H9 (cell line): ENCODE data around the gene SLC24A1. TPM values are rescaled to one million over a fixed set of nuclear protein-coding genes. Genes with fewer than 3 reads are reported as not detected.

Experiments used
- DNase-seq: peaks from one replicate; pipeline ENCODE4 v3.0.0-alpha.2; 2017
- H2AFZ ChIP-seq: one replicate; pipeline ENCODE4 v1.6.1; 2013; ENCODE audit warnings: mild to moderate bottlenecking, low read length, control low read depth, moderate library complexity
- H2AK5ac ChIP-seq: 2 replicates; pipeline ENCODE4 v1.6.1; 2013; ENCODE audit warnings: low read length, control low read depth, mixed read lengths; ENCODE audit not compliant: insufficient read length
- H2BK120ac ChIP-seq: one replicate; pipeline ENCODE4 v1.6.1; 2013; ENCODE audit warnings: low read depth, mild to moderate bottlenecking, low read length, control low read depth, inconsistent platforms; ENCODE audit not compliant: poor library complexity, severe bottlenecking
- H2BK12ac ChIP-seq: 2 replicates; pipeline ENCODE4 v1.6.1; 2013; ENCODE audit warnings: low read length, control low read depth, mixed read lengths, low read depth; ENCODE audit not compliant: insufficient read length
- H2BK15ac ChIP-seq: 2 replicates; pipeline ENCODE4 v1.6.1; 2013; ENCODE audit warnings: low read depth, low read length, control low read depth
- H2BK20ac ChIP-seq: one replicate; pipeline ENCODE4 v1.6.1; 2013; ENCODE audit warnings: low read depth, mild to moderate bottlenecking, low read length, control low read depth, inconsistent platforms; ENCODE audit not compliant: poor library complexity, severe bottlenecking
- H2BK5ac ChIP-seq: 2 replicates; pipeline ENCODE4 v1.6.1; 2013; ENCODE audit warnings: low read length, control low read depth, mixed read lengths; ENCODE audit not compliant: insufficient read length
- H3K14ac ChIP-seq: 2 replicates; pipeline ENCODE4 v1.6.1; 2013; ENCODE audit warnings: low read length, control low read depth; ENCODE audit not compliant: insufficient read depth
- H3K18ac ChIP-seq: 2 replicates; pipeline ENCODE4 v1.6.1; 2013; ENCODE audit warnings: low read depth, mild to moderate bottlenecking, mixed read lengths, low read length, control low read depth; ENCODE audit not compliant: insufficient read length
- H3K23ac ChIP-seq: 2 replicates; pipeline ENCODE4 v1.6.1; 2013; ENCODE audit warnings: low read length, control low read depth, mixed read lengths, low read depth; ENCODE audit not compliant: insufficient read length
- H3K23me2 ChIP-seq: 2 replicates; pipeline ENCODE4 v1.6.1; 2013; ENCODE audit warnings: low read depth, mild to moderate bottlenecking, mixed read lengths, low read length, control low read depth; ENCODE audit not compliant: insufficient read length, poor library complexity, severe bottlenecking
- H3K27ac ChIP-seq: 2 replicates; pipeline ENCODE4 v1.5.1; 2013; ENCODE audit warnings: low read length, control low read depth, mixed read lengths, low read depth; ENCODE audit not compliant: insufficient read length
- H3K27me3 ChIP-seq: 2 replicates; pipeline ENCODE4 v1.6.1; 2013; ENCODE audit warnings: low read length, control low read depth, inconsistent platforms; ENCODE audit not compliant: insufficient read depth
- H3K4ac ChIP-seq: 2 replicates; pipeline ENCODE4 v1.6.1; 2013; ENCODE audit warnings: low read depth, mild to moderate bottlenecking, control low read depth, inconsistent platforms, low read length, moderate library complexity
- H3K4me1 ChIP-seq: 2 replicates; pipeline ENCODE4 v1.6.1; 2013; ENCODE audit warnings: low read length, control low read depth, inconsistent platforms; ENCODE audit not compliant: insufficient read depth
- H3K4me2 ChIP-seq: 2 replicates; pipeline ENCODE4 v1.6.1; 2013; ENCODE audit warnings: low read length, control low read depth, mixed read lengths; ENCODE audit not compliant: insufficient read length, insufficient read depth
- H3K56ac ChIP-seq: 2 replicates; pipeline ENCODE4 v1.6.1; 2013; ENCODE audit warnings: low read depth, mild to moderate bottlenecking, mixed read lengths, low read length, control low read depth; ENCODE audit not compliant: insufficient read length
- H3K79me1 ChIP-seq: 2 replicates; pipeline ENCODE4 v1.6.1; 2013; ENCODE audit warnings: low read depth, mild to moderate bottlenecking, moderate library complexity, low read length, control low read depth, inconsistent platforms; ENCODE audit not compliant: insufficient read depth, poor library complexity, severe bottlenecking
- H3K79me2 ChIP-seq: 2 replicates; pipeline ENCODE4 v1.6.1; 2013; ENCODE audit warnings: low read length, control low read depth, inconsistent platforms; ENCODE audit not compliant: insufficient read depth
- H3K9ac ChIP-seq: 2 replicates; pipeline ENCODE4 v1.6.1; 2013; ENCODE audit warnings: low read length, control low read depth, mixed read lengths; ENCODE audit not compliant: insufficient read length; ENCODE audit errors: extremely low read depth
- H3K9me3 ChIP-seq: one replicate; pipeline ENCODE4 v1.6.1; 2013; ENCODE audit warnings: low read depth, low read length, inconsistent platforms; ENCODE audit not compliant: control insufficient read depth
- H3T11ph ChIP-seq: one replicate; pipeline ENCODE4 v1.6.1; 2013; ENCODE audit warnings: mild to moderate bottlenecking, low read length, control low read depth, inconsistent platforms
- H4K20me1 ChIP-seq: one replicate; pipeline ENCODE4 v1.6.1; 2013; ENCODE audit not compliant: control insufficient read depth, insufficient read length, insufficient read depth
- H4K5ac ChIP-seq: 2 replicates; pipeline ENCODE4 v1.6.1; 2013; ENCODE audit warnings: low read depth, mild to moderate bottlenecking, mixed read lengths, low read length, control low read depth; ENCODE audit not compliant: insufficient read length
- H4K8ac ChIP-seq: replicated peaks from 2 replicates; pipeline ENCODE4 v1.6.1; 2013; ENCODE audit warnings: low read length, control low read depth, mixed read lengths, low read depth; ENCODE audit not compliant: insufficient read length
- H4K91ac ChIP-seq: 2 replicates; pipeline ENCODE4 v1.6.1; 2013; ENCODE audit warnings: low read depth, mild to moderate bottlenecking, moderate library complexity, mixed read lengths, low read length, control low read depth; ENCODE audit not compliant: insufficient read length
- H3K27ac Mint-ChIP-seq, 3 experiments: 2 replicates in 2 of 3; 3 replicates in 1 of 3; pipeline ENCODE4 v1.8.0; 2020 to 2021; ENCODE audit warnings: mixed read lengths in 3 of 3, mild to moderate bottlenecking in 1 of 3, moderate library complexity in 1 of 3
- H3K27me3 Mint-ChIP-seq: 2 replicates; pipeline ENCODE4 v1.8.0; 2021; ENCODE audit warnings: low read depth, mild to moderate bottlenecking, moderate library complexity, mixed read lengths
- H3K36me3 Mint-ChIP-seq, 3 experiments: 2 replicates in 2 of 3; 3 replicates in 1 of 3; pipeline ENCODE4 v1.8.0; 2020 to 2021; ENCODE audit warnings: low read depth in 3 of 3, mixed read lengths in 3 of 3; ENCODE audit not compliant: insufficient read depth in 1 of 3
- H3K4me1 Mint-ChIP-seq, 2 experiments: 2 replicates each; pipeline ENCODE4 v1.8.0; 2020; ENCODE audit warnings: mixed read lengths in 2 of 2
- H3K4me3 Mint-ChIP-seq, 2 experiments: 2 replicates in 1 of 2; 3 replicates in 1 of 2; pipeline ENCODE4 v1.8.0; 2020 to 2021; ENCODE audit warnings: mild to moderate bottlenecking in 2 of 2, mixed read lengths in 2 of 2, moderate library complexity in 1 of 2
- H3K9me3 Mint-ChIP-seq, 2 experiments: 2 replicates in 1 of 2; 3 replicates in 1 of 2; pipeline ENCODE4 v1.8.0; 2020; ENCODE audit warnings: mild to moderate bottlenecking in 2 of 2, mixed read lengths in 2 of 2, moderate library complexity in 1 of 2
- WGBS: extraction: QIAGEN DNeasy Blood & Tissue Kit; methylation state at CpG from one replicate; pipeline ENCODE4 v1.1.7; 2013; ENCODE audit warnings: missing lambda C conversion rate, low lambda C conversion rate, mixed read lengths; ENCODE audit not compliant: insufficient read length; ENCODE audit errors: extremely low coverage; 5-methylcytosine and 5-hydroxymethylcytosine counted together
- total RNA-seq: library from RNA; stranded (reverse); gene quantifications from 2 replicates; pipeline ENCODE4 v1.2.1, GENCODE V29; 2021
- TF ChIP-seq, protein P1 (sequence below): fragments of 200-600 bp; sonication (generic); conservative IDR thresholded peaks from 3 replicates; pipeline ENCODE4 v1.8.0; 2021; ENCODE audit warnings: antibody characterized with exemption, mild to moderate bottlenecking

SLC24A1 gene
- total RNA-seq, 1 experiment from 2014 or later = 8.6 TPM

DNA sequence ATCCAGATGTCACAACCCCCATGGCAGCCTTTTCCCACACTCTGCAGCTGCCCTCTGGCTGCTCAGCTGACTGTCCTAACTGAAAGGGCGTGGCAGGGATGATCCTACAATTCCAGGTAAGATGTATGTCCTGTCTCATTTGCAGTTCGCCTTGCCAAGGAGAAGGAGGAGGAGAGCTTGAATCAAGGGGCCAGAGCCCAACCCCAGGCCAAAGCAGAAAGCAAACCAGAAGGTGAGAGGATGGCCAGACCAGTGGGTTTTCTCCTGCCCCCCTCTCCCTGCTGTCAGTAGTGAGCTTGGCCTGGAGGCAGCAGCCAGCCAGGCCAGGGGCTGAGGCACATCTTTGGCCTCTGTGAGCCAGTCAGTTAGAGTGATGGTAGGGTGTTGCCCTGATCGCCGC lies 22.5 kb downstream of the SLC24A1 start:
- no peaks in the 10 kb centered on the region for H4K20me1 ChIP-seq
- DNase-seq = no peak
- H2BK20ac ChIP-seq = no peak overlapping the region
- H2AK5ac ChIP-seq = no peak overlapping the region
- H3K4me1 ChIP-seq = 0 out of 2 replicates have a peak, but pooled peaks cover 2% of the 10 kb centered on the region
- H4K8ac ChIP-seq = no peak overlapping the region
- H3K27me3 Mint-ChIP-seq = no peaks in the 10 kb centered on the region
- TF ChIP-seq, protein P1, sequence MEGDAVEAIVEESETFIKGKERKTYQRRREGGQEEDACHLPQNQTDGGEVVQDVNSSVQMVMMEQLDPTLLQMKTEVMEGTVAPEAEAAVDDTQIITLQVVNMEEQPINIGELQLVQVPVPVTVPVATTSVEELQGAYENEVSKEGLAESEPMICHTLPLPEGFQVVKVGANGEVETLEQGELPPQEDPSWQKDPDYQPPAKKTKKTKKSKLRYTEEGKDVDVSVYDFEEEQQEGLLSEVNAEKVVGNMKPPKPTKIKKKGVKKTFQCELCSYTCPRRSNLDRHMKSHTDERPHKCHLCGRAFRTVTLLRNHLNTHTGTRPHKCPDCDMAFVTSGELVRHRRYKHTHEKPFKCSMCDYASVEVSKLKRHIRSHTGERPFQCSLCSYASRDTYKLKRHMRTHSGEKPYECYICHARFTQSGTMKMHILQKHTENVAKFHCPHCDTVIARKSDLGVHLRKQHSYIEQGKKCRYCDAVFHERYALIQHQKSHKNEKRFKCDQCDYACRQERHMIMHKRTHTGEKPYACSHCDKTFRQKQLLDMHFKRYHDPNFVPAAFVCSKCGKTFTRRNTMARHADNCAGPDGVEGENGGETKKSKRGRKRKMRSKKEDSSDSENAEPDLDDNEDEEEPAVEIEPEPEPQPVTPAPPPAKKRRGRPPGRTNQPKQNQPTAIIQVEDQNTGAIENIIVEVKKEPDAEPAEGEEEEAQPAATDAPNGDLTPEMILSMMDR = no peak
- H3K9ac ChIP-seq = no peak overlapping the region
- H2BK5ac ChIP-seq = no peak overlapping the region
- H3K79me1 ChIP-seq = no peaks in the 10 kb centered on the region
- H3K79me2 ChIP-seq = no peaks in the 10 kb centered on the region
- H3K18ac ChIP-seq = no peak overlapping the region
- no peak overlapping the region for H4K91ac ChIP-seq
- H3K27me3 ChIP-seq = no peaks in the 10 kb centered on the region
- H4K5ac ChIP-seq = no peak overlapping the region
- no peak overlapping the region for H3K56ac ChIP-seq
- H3K4me1 Mint-ChIP-seq = peaks cover 2 to 6% of the 10 kb centered on the region in 2 experiments; a peak in 3 of 4 replicates
- no peak overlapping the region for H2BK15ac ChIP-seq
- no peaks in the 10 kb centered on the region for H3K9me3 Mint-ChIP-seq
- H3K14ac ChIP-seq = no peak overlapping the region
- no peak overlapping the region for H3K23ac ChIP-seq
- no peak overlapping the region for H3K27ac ChIP-seq
- no peak overlapping the region for H3K27ac Mint-ChIP-seq
- H3T11ph ChIP-seq = no peak overlapping the region
- no peak overlapping the region for H3K4me2 ChIP-seq
- no peak overlapping the region for H2BK120ac ChIP-seq
- H3K4me3 Mint-ChIP-seq = no peak overlapping the region
- no peak overlapping the region for H3K4ac ChIP-seq
- no CpG with 5 or more reads among the region's 4 CpGs for WGBS
- no peaks in the 10 kb centered on the region for H3K23me2 ChIP-seq
- no peaks in the 10 kb centered on the region for H3K9me3 ChIP-seq
- H2BK12ac ChIP-seq = no peak overlapping the region
- H2AFZ ChIP-seq = no peak overlapping the region
- no peaks in the 10 kb centered on the region for H3K36me3 Mint-ChIP-seq
